GM11168 (cell line): ENCODE data around the gene CCDC18.
"Not testable (repeated sequence)": the region's sequence is repeated elsewhere in the genome, so short reads cannot be mapped to it uniquely, and the experiment has no call there.

Experiments used
- in situ Hi-C: fragments of 300-500 bp; cut with MboI; formaldehyde crosslinking; loops from one replicate; pipeline ENCODE4 v1.12.0; 2022; ENCODE audit warnings: low sequenced_read_pairs; ENCODE audit not compliant: unreplicated experiment

Gene CCDC18

GRCh38 chr1:93170141-93170678 is 10.3 kb upstream of the CCDC18 start:
- in situ Hi-C loops: not testable (repeated sequence)

DNA sequence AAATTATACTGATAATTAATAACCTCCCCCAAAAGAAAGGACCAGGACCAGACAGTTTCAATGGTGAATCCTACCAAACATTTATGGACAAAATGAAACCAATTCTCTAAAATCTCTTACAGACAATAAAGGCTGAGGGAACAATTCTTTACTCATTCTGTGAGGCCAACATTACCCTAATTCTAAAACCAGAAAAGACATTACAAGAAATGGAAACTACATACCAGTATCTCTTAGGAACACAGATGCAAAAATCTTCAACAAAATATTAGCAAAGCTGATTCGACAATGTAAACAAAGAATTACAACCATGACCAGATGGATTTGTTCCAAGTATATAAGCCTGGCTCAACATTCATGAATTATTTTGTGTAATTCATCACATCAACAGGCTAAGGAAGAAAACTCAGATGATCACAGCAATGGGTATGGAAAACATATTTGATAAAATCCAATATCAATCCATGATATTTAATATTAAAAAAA is 8.9 kb upstream of the CCDC18 start:
- in situ Hi-C loops: no loop called here

- in situ Hi-C loops: no loop called here
These were observed 7.7 kb upstream of the CCDC18 start for GRCh38 chr1:93172778-93173177.

DNA sequence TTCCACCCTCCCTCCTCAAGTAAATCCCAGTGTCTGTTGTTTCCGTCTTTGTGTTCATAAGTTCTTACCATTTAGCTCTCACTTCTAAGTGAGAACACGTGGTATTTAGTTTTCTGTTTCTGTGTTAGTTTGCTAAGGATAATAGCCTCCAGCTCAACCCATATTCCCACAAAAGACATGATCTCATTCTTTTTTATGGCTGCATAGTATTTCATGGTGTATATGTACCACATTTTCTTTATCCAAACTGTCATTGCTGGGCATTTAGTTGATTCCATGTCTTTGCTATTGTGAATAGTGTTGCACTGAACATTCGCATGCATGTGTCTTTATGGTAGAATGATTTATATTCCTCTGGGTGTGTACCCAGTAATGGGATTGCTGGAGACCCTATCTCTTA is 5.9 kb upstream of the CCDC18 start:
- in situ Hi-C loops: not testable (repeated sequence)

- in situ Hi-C loops: no loop called here
These were observed 2.5 kb upstream of the CCDC18 start for GRCh38 chr1:93177991-93178390.

- in situ Hi-C loops: no loop called here
These were observed 2.1 kb upstream of the CCDC18 start for GRCh38 chr1:93178418-93178817.

- in situ Hi-C loops: no loop called here
These were observed 420 bp upstream of the CCDC18 start, which contains the start of gene TMED5 for GRCh38 chr1:93179886-93180722. TSS of gene TMED5 (minus strand) at chr1:93180413. CDS start at chr1:93180242, 171 bp downstream.

DNA sequence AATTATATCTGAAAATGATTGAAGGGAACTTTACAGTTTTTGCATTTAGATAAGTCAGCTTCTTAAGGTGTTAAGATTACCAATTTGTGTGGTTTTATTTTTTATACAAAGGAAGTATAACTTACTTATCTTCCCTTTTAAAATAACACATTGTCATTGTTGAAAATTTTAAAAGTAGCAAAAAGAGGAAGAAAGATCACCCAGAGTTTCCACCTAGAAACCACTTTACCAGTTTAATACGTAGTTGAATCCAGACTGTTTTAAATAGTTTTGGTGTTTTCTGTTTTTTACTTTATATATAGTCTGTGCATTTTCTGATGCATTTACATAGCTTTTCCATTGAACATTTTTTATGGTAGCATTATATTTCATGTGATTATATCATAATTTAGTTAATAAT is 6.1 kb downstream of the CCDC18 start:
- in situ Hi-C loops: no loop called here

DNA sequence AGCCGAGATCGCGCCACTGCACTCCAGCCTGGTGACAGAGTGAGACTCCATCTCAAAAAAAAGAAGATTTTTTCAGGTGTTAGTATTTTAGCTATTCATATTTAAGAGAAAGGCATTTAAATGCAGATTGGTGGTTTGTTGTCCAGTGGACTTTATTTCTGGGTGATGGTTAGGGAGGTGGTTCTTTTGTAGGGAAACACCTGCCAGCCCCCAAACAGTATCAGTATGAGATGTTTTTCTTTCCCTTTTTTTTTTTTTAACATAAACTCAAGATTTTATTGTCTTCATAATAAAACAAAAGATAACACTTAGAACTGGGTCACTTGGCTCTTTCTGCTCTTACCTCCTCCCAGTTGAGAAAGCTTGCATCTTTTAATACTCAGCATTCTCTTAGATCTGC is 9.9 kb downstream of the CCDC18 start:
- in situ Hi-C loops: no loop called here

- in situ Hi-C loops: no loop called here
These were observed 13.9 kb downstream of the CCDC18 start for GRCh38 chr1:93194231-93194990.

DNA sequence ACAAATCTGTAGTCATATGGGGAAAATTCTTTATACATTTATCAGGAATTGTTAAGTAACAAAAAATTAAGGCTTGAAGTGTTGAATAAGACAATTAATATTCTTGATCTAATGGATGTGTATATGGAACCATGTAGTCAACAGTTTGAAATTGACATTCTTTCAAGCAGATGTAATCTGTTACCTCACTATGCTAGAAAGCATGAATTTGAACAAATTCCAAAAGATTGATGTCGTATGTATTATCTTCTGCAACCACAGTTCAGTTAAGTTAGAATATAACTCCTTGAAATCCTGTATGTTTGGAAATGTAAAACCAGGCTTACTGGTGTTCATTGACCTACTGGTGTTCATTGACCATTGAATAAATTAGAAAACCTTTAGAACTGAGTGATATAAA is 16.1 kb downstream of the CCDC18 start:
- in situ Hi-C loops: no loop called here

DNA sequence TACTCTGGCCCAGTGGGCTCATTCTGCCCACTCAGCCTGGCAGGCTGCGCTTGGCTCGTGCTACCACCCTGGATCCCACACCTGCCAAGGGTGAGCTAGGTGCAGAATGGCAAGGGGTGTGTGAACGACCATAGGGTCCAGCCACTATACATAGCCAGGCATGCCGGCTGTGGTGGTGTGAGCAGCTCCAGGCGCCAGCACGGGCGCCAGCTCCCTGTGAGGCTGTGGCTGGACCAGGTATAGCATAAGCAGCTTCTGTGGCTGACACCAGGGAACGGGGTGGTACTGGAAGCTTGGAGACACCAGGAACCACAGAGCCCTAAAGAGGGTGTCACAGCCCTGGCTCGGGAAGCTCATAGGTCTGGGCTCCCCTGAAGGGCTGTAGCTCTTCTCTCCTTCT is 18.6 kb downstream of the CCDC18 start:
- in situ Hi-C loops: no loop called here

GRCh38 chr1:93200086-93200620 is 19.6 kb downstream of the CCDC18 start:
- in situ Hi-C loops: no loop called here

DNA sequence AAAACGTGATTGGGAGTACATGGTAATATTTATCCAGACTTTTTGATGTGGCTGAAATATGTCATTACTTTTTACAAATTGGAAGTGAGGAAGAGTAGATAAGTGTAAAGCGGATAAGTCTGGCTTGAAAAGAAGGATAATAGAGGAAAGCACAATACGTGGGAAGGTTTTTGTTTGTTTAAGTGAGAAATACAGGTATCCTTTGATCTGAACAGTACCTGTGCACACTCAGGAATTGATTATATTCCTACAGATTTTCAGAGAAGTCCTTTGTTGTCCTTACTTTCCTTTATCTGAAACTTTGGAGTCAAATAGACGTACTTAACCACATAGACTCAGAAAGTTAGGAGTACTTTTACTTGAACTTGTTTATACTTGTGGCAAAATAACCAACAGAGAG is 20.2 kb downstream of the CCDC18 start:
- in situ Hi-C loops: no loop called here

GRCh38 chr1:93205892-93206566 is 25.5 kb downstream of the CCDC18 start:
- in situ Hi-C loops: no loop called here

- in situ Hi-C loops: no loop called here
These were observed 26.0 kb downstream of the CCDC18 start for GRCh38 chr1:93206567-93206954.

DNA sequence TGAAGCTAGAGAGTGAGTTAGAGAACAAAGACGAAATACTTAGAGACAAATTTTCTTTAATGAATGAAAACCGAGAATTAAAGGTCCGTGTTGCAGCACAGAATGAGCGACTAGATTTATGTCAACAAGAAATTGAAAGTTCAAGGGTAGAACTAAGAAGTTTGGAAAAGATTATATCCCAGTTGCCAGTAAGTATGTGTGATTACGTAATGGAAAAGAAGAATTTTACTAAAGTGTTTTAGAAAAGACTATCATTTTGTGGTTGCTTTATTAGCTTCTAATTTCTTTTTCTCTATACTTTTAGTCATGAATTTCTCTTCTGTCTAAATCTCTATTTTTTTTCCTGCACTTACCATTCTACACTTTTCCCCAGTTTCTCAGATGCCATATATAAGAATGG is 26.7 kb downstream of the CCDC18 start:
- in situ Hi-C loops: no loop called here

DNA sequence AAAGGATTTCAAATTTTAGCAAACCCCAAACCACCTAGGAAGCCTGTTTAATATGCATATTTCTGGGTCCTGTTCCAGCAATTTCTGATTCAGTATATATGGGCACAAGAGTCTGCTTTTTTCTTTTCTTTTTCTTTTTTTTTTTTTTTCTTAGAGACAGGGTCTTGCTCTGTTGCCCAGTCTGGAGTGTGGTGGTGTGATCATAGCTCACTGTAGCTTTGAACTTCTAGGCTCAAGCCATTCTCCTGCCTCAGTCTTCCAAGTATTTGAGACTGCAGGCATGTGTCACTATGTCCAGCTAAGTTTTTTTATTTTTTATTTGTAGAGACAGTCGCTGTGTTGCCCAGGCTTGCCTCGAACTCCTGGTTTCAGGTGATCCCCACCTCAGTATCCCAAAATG is 34.8 kb downstream of the CCDC18 start:
- in situ Hi-C loops: no loop called here

DNA sequence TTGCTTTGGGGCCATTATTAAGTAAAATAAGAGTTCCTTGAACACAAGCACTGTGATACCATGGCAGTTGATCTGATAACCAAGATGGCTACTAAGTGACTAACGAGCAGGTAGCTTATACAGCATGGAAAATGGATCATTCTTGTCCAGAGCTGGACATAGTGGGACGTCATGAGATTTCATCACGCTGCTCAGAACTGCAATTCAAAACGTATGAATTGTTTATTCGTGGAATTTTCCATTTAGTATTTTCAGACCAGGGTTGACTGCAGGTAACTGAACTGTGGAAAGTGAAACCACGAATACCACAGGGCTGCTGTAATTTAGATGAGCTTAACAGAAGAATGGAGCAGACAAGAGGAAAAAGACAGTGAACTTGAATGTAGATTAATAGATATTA is 38.9 kb downstream of the CCDC18 start:
- in situ Hi-C loops: no loop called here

DNA sequence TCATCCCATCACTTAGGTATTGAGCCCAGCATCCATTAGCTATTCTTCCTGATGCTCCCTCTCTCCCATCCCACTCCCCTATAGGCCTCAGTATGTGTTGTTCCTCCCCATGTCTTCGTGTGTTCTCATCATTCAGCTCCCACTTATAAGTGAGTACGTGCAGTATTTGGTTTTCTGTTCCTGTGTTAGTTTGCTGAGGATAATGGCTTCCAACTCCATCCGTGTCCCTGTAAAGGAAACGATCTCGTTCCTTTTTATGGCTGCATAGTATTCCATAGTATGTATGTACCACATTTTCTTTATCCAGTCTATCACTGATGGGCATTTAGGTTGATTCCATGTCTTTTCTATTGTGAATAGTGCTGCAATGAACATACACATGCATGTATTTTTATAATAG is 40.2 kb downstream of the CCDC18 start:
- in situ Hi-C loops: not testable (repeated sequence)
